ENCODE measurements around the gene OR4Q2. TPM values are rescaled to one million over a fixed set of nuclear protein-coding genes. Genes with fewer than 3 reads are reported as not detected.
"Not testable (repeated sequence)": the region's sequence is repeated elsewhere in the genome, so short reads cannot be mapped to it uniquely, and the experiment has no call there.

OR4Q2 gene
- not detected in 2 replicates for total RNA-seq

GRCh38 chr14:20001863-20002262 lies at the start of gene OR4Q2:
Gene OR4Q2, plus strand, starts transcription at chr14:20002163.
- ChIA-PET CTCF (no interaction called here), POLR2A (no interaction called here)
- Mint-ChIP-seq H3K27ac (no peak within 1 kb of the TSS), H3K9me3 (peaks cover 3% of the 10 kb centered on the region), H3K4me3 (no peak within 1 kb of the TSS), H3K27me3 (no peaks in the 10 kb centered on the region), H3K4me1 (no peaks in the 10 kb centered on the region), H3K36me3 (ENCODE audit: low read depth) (no peaks in the 10 kb centered on the region)
- ATAC-seq (ENCODE audit: low read depth) (no peak), DNase-seq (no peak)
- intact Hi-C loops (cut with micrococcal nuclease) = no loop called here
- no peak for TF ChIP-seq CTCF (IDR thresholded peaks at IDR 0.05)

- H3K4me3 Mint-ChIP-seq; POLR2A ChIA-PET; intact Hi-C loops (cut with micrococcal nuclease); H3K36me3 Mint-ChIP-seq (ENCODE audit: low read depth); H3K4me1 Mint-ChIP-seq; H3K9me3 Mint-ChIP-seq; H3K27ac Mint-ChIP-seq; ATAC-seq (ENCODE audit: low read depth); DNase-seq; H3K27me3 Mint-ChIP-seq; CTCF ChIA-PET: not testable (repeated sequence)
Measured at GRCh38 chr14:19969735-19970134, 32.2 kb upstream of the OR4Q2 start.

- DNase-seq = no peak
- H3K27me3 Mint-ChIP-seq = no peaks in the 10 kb centered on the region
- ATAC-seq (ENCODE audit: low read depth) = no peak
- ChIA-PET POLR2A (no interaction called here), CTCF (no interaction called here)
- no peaks in the 10 kb centered on the region for H3K36me3 Mint-ChIP-seq (ENCODE audit: low read depth)
- H3K4me3 Mint-ChIP-seq = no peak overlapping the region
- intact Hi-C loops (cut with micrococcal nuclease) = no loop called here
- H3K27ac Mint-ChIP-seq = no peak overlapping the region
- no peaks in the 10 kb centered on the region for H3K4me1 Mint-ChIP-seq
- peaks cover 4% of the 10 kb centered on the region for H3K9me3 Mint-ChIP-seq
- TF ChIP-seq CTCF (IDR thresholded peaks at IDR 0.05) = no peak
Measured at GRCh38 chr14:19974844-19975243, 27.1 kb upstream of the OR4Q2 start.

GRCh38 chr14:19975291-19975690 lies 26.7 kb upstream of the OR4Q2 start, which contains the start of gene OR4K15:
Gene OR4K15, plus strand, starts transcription at chr14:19975591. Its CDS starts 0 bp downstream, at chr14:19975591.
- H3K4me3 Mint-ChIP-seq = no peak within 1 kb of the TSS
- ChIA-PET POLR2A (no interaction called here), CTCF (no interaction called here)
- H3K36me3 Mint-ChIP-seq (ENCODE audit: low read depth) = no peaks in the 10 kb centered on the region
- no peak within 1 kb of the TSS for H3K27ac Mint-ChIP-seq
- no peak for DNase-seq
- peaks cover 4% of the 10 kb centered on the region for H3K9me3 Mint-ChIP-seq
- no peaks in the 10 kb centered on the region for H3K4me1 Mint-ChIP-seq
- no peaks in the 10 kb centered on the region for H3K27me3 Mint-ChIP-seq
- no peak for TF ChIP-seq CTCF (IDR thresholded peaks at IDR 0.05)
- no peak for ATAC-seq (ENCODE audit: low read depth)
- intact Hi-C loops (cut with micrococcal nuclease) = no loop called here

- Mint-ChIP-seq H3K27ac (no peak overlapping the region), H3K9me3 (peaks cover 8% of the 10 kb centered on the region), H3K4me1 (no peaks in the 10 kb centered on the region), H3K36me3 (ENCODE audit: low read depth) (no peaks in the 10 kb centered on the region), H3K4me3 (no peak overlapping the region), H3K27me3 (no peaks in the 10 kb centered on the region)
- DNase-seq = no peak
- POLR2A ChIA-PET = no interaction called here
- CTCF ChIA-PET = no interaction called here
- no peak for TF ChIP-seq CTCF (IDR thresholded peaks at IDR 0.05)
- no peak for ATAC-seq (ENCODE audit: low read depth)
- intact Hi-C loops (cut with micrococcal nuclease) = no loop called here
Measured at GRCh38 chr14:19993438-19993837, 8.5 kb upstream of the OR4Q2 start.

- ChIA-PET CTCF (no interaction called here), POLR2A (no interaction called here)
- H3K27me3 Mint-ChIP-seq = no peaks in the 10 kb centered on the region
- H3K36me3 Mint-ChIP-seq (ENCODE audit: low read depth) = no peaks in the 10 kb centered on the region
- H3K27ac Mint-ChIP-seq = no peak overlapping the region
- peaks cover 3% of the 10 kb centered on the region for H3K9me3 Mint-ChIP-seq
- H3K4me3 Mint-ChIP-seq = no peak overlapping the region
- no peaks in the 10 kb centered on the region for H3K4me1 Mint-ChIP-seq
- intact Hi-C loops (cut with micrococcal nuclease) = no loop called here
- TF ChIP-seq CTCF (IDR thresholded peaks at IDR 0.05) = no peak
- ATAC-seq (ENCODE audit: low read depth) = no peak
- no peak for DNase-seq
Measured at GRCh38 chr14:20002319-20002718, 356 bp downstream of the OR4Q2 start.

Data from activated B cell treated with CpG ODN at 0.5 μM for 24 hours (primary cell).